ENCODE results near the gene MCHR1.
"Not testable (repeated sequence)": the region's sequence is repeated elsewhere in the genome, so short reads cannot be mapped to it uniquely, and the experiment has no call there.

The MCHR1 gene

DNA sequence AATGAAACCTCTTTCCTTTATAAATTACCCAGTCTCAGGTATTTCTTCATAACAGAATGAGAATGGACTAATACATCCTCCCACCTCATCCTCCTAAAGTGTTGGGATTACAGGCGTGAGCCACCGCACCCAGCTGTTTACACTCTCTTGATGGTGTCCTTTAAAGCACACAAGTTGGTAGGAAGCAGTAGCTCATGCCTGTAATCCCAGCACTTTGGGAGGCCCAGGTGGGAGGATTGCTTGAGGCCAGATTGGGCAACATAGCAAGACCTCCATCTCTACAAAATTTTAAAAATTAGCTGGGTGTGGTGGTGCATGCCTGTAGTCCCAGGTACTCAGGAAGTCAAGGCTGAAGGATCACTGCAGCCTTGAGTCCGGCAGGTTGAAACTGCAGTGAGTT is 23.3 kb upstream of the MCHR1 start:
- not testable (repeated sequence) for DNase-seq (ENCODE audit: low read depth)

DNA sequence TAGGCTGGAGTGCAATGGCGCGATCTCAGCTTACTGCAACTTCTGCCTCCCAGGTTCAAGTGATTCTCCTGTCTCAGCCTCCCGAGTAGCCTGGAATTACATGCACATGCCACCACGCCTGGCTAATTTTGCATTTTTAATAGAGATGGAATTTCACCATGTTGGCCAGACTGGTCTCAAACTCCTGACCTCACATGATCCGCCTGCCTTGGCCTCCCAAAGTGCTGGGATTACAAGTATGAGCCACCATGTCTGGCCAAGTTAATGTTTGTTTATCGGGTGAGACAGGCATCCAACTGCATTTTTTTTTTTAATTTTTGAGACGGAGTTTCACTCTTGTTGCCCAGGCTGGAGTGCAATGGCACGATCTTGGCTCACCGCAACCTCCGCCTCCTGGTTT is 22.6 kb upstream of the MCHR1 start:
- not testable (repeated sequence) for DNase-seq (ENCODE audit: low read depth)

DNA sequence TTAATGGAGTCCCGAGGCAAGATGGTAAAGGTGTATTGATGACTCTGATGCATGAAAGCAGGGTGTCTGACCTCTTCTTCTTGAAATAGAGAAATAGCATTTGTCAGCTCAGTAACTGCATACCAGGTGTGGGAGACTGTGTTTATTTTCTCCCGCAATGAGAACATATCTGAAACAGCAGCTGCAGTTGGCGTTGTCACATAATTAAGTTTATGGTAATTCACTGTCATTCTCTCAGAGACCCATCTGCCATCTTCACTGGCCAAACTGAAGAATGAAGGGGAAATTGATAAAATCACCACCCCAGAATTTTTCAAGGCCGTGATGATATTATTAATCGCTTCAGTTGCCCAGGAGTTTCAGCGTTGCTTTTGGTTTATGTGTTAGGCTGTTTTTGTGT is 20.1 kb upstream of the MCHR1 start:
- no peak for DNase-seq (ENCODE audit: low read depth)

DNA sequence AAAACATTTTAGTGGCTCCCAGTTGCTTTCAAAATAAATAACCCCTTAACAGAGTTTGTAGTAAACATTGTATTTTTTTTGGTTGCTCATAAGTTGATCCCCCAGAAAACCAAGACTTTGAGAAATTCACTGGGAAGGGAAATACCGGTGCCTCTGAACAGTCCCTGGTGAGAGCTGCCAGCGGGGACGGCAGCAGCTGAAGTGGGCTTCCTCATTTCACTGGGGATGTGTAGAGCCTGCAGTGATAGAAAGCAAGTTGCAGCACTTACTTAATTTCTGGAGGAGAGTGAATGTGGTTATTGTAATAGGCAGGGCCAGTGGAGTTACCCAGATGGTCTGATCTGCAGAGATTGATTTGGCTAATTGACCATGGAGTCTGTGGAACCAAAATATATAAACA is 18.6 kb upstream of the MCHR1 start:
- DNase-seq (ENCODE audit: low read depth), result no peak

DNA sequence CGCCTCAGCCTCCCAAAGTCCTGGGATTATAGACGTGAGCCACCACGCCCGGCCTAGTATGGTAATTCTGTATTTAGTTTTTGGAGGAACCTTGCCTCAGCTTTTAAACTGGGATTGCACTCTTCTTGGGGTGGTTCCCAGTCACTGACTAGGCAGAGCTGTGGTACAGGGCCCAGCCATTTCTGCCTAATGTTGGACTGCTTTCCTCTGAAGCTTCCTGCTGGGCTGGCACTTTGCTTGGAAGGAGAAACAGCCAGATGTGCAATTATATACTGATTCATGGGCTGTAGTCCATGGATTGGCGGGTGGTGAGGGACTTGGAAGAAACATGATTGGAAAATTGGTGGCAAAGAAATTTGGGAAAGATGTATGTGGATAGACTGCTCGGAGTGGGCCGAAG is 17.6 kb upstream of the MCHR1 start:
- no peak for DNase-seq (ENCODE audit: low read depth)

DNA sequence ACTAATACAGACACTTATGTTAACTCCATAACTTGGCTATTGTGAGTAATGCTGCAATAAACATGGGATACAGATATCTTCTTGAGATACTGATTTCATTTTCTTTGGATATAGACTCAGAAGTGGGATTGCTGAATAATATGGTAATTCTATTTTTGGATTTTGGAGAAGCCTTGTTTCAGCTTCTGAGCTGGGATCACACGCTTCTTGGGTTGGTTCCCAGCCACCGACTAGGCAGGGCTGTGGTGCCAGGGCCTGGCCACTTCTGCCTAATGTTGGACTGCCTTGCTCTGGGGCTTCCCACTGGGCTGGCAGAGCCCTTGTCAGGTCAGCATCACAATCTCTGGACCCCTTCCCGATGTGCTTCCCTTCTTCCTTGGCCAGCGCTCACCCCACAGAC is 14.0 kb upstream of the MCHR1 start:
- DNase-seq (ENCODE audit: low read depth), result no peak

DNA sequence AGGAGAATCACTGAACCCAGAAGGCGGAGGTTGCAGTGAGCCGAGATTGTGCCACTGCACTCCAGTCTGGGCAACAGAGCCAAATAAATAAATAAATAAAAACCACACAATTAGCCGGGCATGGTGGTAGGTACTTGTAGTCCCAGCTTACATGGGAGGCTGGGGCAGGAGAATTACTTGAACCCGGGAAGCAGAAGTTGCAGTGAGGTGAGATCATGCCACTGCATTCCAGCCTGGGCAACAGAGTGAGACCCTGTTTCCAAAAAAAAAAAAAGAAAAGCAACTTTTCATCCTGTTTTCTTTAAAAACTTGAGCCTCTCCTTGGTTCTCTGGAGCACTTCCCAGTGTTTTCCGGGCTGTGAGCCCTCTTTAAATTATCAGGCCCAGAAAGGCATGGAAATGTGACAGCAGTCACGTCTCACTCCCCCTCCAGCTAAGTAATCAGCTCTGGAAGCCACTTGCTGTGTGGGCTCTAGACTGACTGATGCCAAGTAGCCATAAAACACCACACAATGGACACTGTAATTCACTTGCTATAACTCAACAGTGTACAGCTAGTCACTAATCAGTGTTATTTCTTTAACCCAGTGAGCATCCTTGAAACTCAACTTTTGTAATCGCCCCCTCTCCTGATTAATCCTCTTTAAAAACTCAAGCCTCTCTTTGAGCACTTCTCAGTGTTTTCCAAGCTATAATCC is 13.0 kb upstream of the MCHR1 start:
- no peak for DNase-seq (ENCODE audit: low read depth)

DNA sequence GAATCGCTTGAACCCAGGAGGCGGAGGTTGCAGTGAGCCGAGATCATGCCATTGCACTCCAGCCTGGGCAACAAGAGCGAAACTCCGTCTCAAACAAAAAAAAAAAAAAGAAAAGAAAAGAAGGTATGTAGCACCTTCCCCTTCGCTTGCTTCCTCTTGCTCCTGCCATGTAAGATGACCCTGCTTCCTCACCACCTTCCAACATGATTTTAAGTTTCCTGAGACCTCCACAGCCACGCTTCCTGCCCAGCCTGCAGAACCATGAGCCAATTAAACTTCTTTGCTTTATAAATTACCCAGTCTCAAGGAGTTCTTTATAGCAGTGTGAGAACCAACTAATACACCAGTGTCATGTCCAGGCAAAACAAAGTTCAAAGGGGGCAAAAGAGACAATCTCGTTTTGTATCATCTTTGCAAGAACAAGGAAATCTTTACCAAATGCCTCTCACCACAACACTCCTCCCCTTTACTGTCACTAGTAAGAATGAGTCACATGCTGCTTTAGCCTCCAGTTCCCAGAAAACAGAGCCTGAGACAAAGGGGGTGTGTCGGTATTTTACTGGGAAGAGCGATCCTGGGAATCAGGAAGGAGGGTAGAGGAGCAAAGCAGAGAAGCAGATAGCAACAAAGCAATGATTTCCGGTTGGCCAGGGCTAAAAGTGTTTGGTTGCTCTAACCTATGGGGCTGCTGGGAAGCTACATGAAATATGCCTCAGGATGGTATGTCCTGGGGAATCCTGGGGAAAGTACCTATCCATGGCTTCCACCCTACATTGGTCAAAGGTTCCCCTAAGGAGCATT is 10.5 kb upstream of the MCHR1 start:
- no peak for DNase-seq (ENCODE audit: low read depth)

DNA sequence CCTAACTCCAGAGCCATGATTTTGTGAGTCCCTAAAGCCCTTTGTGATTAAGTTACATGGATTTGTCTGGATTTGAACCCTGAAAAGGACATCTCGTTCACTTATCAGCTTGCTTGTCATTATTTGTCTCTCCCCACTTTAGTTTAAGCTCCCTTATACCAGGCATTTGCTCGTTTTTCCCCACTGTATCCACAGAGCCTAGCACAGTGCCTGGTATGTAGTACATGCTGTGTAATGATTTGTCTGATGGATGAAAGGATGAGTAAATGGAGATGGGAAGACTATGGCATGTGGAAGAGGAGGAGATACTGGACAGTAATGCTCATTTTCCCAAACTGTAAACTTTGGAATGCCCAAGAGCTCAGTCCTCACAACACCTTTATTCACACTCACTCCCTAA is 9.2 kb upstream of the MCHR1 start:
- DNase-seq (ENCODE audit: low read depth), result no peak

DNA sequence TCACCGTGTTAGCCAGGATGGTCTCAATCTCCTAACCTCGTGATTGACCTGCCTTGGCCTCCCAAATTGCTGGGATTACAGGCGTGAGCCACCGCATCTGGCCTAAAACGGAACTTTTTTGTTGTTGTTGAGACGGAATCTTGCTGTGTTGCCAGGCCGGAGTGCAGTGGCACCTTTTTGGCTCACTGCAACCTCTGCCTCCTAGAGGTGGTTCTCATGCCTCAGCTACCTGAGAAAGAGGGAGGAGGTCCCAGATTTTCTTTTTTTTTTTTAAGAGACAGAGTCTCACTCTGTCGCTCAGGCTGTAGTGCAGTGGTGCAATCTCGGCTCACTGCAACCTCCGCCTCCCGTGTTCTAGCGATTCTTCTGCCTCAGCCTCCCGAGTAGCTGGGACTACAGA is 7.9 kb upstream of the MCHR1 start:
- DNase-seq (ENCODE audit: low read depth), result no peak

DNA sequence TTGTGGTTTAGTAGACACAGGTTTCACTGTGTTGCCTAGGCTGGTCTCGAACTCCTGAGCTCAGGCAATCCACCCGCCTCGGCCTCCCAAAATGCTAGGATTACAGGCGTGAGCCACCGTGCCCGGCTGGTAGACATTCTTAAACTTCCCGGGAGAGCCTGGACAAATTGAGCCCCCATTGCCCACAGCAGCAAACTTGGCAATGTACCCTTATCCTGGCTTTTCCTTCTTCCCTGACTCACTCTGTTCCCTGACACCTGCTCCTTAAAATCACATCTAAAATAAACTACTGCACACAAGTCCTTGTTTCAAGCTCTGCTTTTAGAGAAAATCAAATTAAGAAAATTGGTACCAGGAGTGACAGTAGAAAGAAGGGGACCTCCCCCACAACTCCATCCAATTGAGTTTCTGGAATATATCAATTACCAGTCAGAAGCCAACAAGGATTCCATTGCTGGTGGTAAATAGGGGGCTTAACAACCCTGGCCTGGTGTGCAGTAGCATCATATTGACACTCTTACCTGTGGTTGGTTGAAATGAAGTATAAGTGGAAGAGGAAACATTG is 7.4 kb upstream of the MCHR1 start:
- DNase-seq (ENCODE audit: low read depth), result no peak

DNA sequence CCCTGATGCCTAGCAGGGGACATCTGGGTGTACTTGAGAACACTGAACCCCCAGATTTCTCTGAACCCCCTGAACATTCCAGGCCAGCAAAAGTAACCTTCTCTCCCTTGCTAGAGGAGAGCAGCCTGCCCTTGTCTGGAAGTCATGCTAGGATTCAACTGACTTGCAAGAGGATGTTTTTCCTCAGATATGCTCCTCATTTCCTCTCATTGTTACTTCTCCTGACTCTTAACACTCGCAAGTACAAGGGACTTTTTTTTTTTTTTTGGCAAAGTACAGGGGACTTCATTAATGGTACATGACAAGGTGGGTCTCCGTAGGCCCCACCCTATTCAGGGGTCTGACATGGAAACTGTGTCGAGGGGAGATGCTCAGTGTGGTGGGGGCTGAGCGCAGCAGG is 6.3 kb upstream of the MCHR1 start:
- DNase-seq (ENCODE audit: low read depth), result no peak

DNA sequence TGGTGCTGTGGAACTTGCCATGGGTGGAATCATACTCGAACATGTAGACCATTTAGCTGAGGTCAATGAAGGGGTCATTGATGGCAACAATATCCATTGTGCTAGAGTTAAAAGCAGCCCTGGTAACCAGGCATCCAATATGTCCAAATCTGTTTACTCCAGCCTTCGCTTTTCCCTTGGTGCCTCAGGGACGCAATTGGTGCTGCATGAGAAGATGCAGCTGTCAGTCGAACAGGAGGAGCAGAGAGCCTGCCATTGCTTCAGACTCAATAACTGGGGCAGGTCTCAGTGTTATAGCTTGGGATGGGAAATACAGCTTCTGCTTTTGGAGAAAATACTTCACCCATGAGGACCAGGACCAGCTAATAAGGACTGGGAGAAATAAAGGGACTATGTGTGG is 5.0 kb upstream of the MCHR1 start:
- DNase-seq (ENCODE audit: low read depth), result no peak

DNA sequence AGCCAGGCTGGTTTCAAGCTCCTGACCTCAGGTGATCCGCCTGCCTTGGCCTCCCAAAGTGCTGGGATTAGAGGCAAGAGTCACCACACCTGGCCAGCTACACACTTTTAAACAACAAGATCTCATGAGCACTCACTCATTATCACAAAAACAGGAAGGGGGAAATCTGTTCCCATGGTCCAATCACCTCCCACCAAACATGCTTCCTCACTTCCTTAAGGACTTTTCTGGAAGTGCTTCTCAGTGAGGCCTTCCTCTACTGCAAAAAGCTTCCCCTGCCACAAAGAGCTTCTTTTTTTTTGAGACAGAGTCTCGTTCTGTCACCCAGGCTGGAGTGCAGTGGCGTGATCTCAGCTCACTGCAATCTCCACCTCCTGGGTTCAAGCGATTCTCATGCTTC is 3.1 kb upstream of the MCHR1 start:
- not testable (repeated sequence) for DNase-seq (ENCODE audit: low read depth)

DNA sequence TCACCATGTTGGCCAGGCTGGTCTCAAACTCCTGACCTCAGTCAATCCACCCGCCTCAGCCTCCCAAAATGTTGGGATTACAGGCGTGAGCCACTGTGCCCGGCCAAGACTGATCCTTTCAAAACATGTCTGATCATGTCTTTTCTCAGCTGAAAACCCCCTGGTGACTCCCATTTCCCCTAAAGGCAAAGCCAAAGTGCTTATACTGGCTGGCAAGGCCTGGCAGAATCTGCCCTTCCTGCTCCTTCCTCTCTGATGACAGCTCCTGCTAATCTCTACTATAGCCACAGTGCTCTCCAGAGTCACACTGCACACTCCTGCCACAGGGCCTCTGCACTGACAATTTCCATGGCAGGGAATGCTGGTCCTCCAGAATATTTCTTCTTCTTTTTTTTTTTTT is 2.6 kb upstream of the MCHR1 start:
- no peak for DNase-seq (ENCODE audit: low read depth)

DNA sequence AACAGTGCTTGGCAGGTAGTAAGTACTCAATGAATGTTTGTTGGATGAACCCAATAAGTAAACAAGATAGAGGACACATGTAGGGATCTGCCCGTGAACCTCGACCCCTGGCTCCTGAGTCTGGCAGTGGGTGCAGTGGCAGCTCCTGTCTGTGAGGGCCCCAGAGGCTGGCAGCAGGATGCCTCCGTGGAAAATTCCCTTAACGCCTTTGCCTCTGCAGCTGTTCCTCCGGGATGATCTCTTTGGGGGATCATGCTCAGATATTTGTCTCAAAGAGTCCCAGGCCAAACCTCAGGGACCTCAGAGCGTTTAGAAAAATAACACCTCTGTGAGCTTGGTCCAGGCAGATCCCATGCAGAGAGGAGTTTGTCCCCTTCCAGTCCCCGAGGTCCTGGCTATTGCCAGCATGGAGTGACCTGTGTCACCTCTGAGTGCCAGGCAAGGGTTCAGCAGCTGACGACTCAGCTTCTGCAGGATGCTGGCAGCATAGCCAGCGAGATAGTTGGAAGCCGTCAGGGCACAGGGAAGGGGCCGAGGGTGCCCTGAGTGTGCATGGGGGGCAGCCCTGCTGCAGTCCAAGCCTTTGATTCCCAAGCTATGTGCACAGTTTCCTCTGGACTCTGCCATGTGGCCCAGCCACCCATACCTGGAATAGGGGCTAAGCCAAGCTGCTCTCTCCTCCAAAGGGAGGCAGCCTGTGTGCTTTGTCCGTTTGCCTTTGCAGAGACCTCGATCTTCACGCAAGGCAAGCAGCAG is 613 bp upstream of the MCHR1 start:
- DNase-seq (ENCODE audit: low read depth), result no peak

DNA sequence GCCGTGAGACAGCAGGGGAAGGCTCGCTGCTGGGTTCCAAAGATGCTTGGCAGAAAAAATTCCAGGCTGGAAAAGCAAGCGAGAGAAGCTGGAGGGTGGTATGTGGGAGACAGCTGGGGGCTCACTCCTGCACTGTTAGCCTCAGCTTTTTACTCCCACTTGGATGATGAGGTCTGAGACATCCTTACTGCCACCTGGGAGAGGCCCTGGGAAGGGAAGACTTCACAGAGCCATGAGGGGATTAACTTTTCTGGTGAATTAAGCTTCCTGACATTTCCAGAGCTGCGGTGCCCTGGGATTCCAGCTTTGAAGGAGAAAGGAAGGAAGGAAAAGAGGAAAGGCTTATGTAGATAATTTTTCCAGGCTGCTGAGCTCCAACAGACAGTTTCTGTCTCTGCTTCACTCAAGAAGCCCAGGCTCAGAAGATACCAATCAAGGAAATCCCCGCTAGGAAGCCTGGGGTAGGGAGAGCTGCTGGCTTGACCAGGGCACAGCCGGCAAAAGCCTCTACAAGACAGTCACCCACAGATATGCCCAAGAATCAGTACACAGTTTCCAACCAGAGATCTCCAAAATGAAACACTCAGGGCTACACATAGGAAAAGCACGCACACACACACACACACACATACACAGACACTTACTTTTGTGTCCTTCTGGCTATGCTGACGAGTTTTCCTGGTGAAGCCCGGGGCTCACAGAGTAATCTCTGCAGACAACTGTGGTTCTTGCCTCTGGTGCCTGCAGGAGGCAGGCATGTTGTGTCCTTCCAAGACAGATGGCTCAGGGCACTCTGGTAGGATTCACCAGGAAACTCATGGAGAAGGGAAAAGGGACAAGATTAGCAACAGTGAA is 907 bp downstream of the MCHR1 start:
- DNase-seq (ENCODE audit: low read depth), result no peak

DNA sequence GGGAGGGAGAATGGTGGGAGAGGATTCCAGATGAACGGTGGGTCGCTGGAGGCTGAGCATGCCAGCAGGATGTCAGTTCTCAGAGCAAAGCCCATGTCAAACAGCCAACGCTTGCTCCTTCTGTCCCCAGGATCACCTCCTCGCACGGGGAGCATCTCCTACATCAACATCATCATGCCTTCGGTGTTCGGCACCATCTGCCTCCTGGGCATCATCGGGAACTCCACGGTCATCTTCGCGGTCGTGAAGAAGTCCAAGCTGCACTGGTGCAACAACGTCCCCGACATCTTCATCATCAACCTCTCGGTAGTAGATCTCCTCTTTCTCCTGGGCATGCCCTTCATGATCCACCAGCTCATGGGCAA is 1.5 kb downstream of the MCHR1 start:
- DNase-seq (ENCODE audit: low read depth), result no peak

DNA sequence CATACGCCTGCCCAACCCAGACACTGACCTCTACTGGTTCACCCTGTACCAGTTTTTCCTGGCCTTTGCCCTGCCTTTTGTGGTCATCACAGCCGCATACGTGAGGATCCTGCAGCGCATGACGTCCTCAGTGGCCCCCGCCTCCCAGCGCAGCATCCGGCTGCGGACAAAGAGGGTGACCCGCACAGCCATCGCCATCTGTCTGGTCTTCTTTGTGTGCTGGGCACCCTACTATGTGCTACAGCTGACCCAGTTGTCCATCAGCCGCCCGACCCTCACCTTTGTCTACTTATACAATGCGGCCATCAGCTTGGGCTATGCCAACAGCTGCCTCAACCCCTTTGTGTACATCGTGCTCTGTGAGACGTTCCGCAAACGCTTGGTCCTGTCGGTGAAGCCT is 2.2 kb downstream of the MCHR1 start:
- DNase-seq (ENCODE audit: low read depth), result no peak

DNA sequence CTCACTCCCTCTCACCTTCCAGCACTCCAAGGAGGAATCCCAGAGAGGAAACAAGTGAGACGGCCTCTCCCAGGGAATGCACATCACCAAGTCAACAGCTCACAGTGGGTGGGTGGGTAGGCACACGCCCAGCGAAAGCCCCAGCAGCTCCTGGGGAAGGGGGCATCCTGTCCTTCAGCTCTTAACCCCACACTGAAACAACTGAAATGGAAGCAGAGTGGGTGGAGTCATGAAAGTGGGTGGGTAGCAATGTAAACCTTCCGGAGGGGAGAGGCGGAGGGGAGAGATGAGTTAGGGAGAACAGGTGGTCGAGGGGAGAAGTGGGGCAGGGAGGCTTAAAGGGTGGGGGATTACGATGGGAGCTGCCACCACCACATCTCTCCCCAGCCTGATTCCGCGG is 5.4 kb downstream of the MCHR1 start:
- no peak for DNase-seq (ENCODE audit: low read depth)

DNA sequence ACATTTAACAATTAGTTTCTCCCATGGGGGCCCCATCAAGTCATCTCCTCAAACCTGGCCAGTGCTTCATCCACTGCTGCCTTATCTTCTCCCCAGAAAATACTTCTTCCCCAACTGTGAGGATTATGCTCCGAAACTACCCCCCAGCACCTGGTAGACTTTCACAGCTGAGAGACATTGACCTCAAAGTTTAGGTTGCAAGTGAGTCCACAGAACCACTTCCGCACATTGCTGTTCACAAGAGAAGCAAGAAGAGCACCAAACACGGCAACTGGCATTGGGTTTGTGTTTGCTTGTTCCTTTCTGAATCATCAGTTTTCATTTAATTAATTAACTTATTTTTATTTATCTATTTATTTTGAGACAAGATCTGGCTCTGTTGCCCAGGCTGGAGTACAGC is 6.1 kb downstream of the MCHR1 start:
- no peak for DNase-seq (ENCODE audit: low read depth)

DNA sequence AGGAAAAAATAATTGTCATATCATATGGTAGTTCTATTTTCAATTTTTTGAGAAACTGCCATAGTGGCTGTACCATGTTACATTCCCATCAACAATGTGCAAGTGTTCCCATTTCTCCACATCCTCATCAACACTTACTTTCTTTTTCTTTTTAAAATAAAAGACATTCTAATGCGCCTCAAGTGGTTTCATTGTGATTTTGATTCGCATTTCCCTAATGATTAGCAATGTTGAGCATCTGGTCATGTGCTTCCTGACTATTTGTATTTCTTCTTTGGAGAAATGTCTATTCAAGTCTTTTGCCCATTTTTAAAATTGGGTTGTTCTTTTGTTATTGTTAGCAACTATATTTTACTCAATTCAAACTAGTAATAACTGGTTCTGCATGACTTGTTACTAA is 8.4 kb downstream of the MCHR1 start:
- DNase-seq (ENCODE audit: low read depth), result no peak
